GM18517 (cell line): ENCODE results near the gene C19orf85.
"Not testable (repeated sequence)": the region's sequence is repeated elsewhere in the genome, so short reads cannot be mapped to it uniquely, and the experiment has no call there.

Experiments used
- ATAC-seq: cut with Tn5 transposase; IDR thresholded peaks from one replicate; pipeline ENCODE4 v1.9.1; 2021; ENCODE audit warnings: mild to moderate bottlenecking, moderate library complexity; ENCODE audit not compliant: unreplicated experiment

Gene C19orf85

GRCh38 chr19:55459950-55460657 is 4.4 kb downstream of the C19orf85 start:
- no peak for ATAC-seq

GRCh38 chr19:55459551-55459949 is 5.0 kb downstream of the C19orf85 start:
- ATAC-seq = no peak

- no peak for ATAC-seq
Measured at GRCh38 chr19:55457683-55458457, 6.7 kb downstream of the C19orf85 start.

- no peak for ATAC-seq
Measured at GRCh38 chr19:55456347-55456746, 8.2 kb downstream of the C19orf85 start.

GRCh38 chr19:55455576-55456235 is 8.8 kb downstream of the C19orf85 start:
- ATAC-seq = no peak

GRCh38 chr19:55454787-55455243 is 9.7 kb downstream of the C19orf85 start:
- ATAC-seq = no peak

DNA sequence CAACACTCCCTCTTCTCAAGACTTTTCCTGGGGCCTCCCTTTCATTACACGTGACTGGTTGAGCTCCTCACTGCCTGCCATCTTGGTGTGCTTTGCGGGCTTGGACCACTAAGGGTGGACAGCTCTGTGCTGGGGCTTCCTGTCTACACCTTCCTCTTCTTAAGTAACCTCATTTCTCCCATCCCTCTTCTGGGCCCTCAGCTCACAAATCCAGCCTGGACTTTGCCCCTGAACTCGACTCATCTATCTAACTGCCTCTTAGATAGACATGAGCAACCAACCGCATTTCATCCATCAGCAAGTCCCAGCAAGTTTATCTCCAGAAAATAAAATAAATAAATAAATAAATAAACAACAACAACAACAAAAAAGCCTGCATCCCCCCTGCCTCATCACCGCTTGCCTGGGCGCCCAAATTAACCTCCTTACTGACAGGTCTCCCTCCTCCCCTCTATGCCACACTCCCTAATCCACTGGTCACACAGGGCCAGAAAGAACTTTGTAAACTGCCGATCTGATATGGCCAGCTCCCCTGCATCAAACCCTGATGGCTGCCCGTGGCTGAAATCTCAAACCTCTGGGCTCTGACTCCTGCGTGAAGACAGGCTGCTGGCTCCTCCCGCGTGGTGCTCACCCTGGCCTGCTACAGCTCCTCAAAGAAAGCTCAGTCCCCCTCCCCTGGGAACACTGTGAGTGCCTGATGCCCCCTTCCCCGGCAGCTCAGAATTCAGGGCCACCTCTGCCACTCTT is 10.9 kb downstream of the C19orf85 start:
- ATAC-seq = no peak

DNA sequence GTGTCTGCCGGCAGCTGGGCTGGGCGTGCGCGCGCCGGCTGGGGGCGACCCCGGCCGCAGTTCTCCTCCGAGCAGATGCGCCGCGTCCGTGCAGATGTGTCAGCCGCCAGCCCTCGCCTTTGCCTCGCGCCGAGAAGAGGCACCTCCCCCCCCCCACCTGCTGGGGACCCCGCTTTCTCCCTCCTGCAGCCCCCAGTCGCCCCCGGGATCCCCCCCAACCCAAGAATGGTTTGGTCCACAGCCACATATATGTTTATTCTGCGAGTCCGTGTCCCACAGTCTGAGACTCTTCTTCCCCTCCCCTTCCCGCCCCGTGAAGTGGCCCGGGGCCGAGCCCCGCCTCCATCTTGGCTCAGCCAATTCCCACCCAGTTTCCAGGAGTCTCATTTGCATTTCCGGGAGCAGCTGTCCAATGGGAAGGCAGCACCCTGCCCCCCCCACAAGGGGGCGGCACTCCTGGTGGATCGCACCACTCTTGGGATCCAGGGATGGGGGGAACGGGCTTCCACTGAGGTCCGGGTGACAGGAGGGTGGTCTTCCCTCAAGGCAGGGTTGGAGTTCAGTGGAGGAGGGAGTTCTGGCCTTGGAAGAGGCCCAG is 11.7 kb downstream of the C19orf85 start:
- no peak for ATAC-seq

DNA sequence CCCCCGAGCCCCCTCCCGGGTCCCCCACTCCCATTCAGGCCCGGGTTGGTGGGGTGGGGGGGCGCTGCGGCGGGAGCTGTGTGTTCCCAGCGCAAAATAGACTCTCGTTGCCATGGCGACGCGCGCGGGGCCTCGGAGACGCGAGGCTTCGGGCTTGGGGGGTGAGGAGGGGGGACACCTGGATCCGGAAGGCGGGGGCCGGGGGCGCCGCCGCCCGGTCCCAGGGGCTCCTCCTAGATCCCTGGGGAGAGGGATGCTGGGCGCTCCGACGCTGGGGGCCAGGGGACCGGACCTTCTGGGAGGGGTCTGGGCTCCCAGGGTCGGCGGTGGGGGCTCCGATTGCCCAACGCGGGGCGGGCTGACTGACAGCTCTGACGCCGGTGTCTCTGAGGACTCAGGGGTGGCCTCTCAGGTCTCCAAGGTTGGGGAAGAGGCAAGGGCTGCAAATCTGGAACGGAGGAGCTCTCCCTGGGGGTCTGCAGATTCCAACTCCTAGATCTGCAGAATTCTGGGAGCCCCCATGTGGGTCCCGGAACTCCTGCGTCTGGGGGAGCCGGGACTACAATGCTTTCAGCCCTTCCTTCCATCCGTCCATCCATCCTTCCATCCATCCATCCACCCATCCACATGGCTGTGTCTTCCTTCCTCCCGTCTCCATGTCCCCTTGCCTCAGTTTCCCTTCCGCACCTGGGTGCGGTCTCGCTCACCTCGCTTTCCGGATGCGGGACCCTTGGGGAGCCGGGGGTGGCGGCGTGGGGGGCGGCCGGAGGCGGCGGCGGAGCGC is 12.4 kb downstream of the C19orf85 start:
- no peak for ATAC-seq

- no peak for ATAC-seq
Measured at GRCh38 chr19:55451163-55451964, 13.2 kb downstream of the C19orf85 start.

DNA sequence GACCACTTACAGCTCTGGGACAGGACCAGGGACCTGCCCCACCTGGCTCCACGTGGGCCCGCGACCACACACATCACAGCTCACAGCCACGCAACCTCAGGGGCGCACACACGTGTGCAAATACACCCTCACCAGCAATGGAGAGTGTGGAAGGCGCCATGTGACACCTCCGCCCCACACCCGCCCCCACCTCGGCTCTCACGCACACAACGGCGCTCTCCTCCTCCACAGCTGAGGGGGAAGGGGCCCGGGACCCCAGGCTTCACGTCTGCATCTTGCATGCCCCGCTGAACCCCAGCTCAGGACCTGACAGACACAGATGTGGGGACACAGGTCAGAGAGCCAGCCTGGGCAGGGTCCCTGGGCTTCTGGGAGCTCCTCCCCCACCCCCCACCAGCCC is 15.1 kb downstream of the C19orf85 start:
- no peak for ATAC-seq

GRCh38 chr19:55448175-55448490 is 16.4 kb downstream of the C19orf85 start:
- ATAC-seq = not testable (repeated sequence)

GRCh38 chr19:55447421-55448174 is 17.0 kb downstream of the C19orf85 start:
- no peak for ATAC-seq

GRCh38 chr19:55446060-55446459 is 18.5 kb downstream of the C19orf85 start:
- ATAC-seq = no peak

GRCh38 chr19:55444646-55445045 is 19.9 kb downstream of the C19orf85 start:
- no peak for ATAC-seq

- no peak for ATAC-seq
Measured at GRCh38 chr19:55443824-55444480, 20.6 kb downstream of the C19orf85 start.

- no peak for ATAC-seq
Measured at GRCh38 chr19:55443045-55443823, 21.3 kb downstream of the C19orf85 start, which contains the start of gene SHISA7. Gene SHISA7 (minus strand): TSS chr19:55443300. CDS start chr19:55442863, 437 bp downstream.
